ENCODE results near the gene RDH13.
"Not testable (repeated sequence)": the region's sequence is repeated elsewhere in the genome, so short reads cannot be mapped to it uniquely, and the experiment has no call there.

RDH13 gene

GRCh38 chr19:55010561-55010960 is 52.4 kb downstream of the RDH13 start:
- DNase-seq, result not testable (repeated sequence)

GRCh38 chr19:55008781-55009180 is 54.2 kb downstream of the RDH13 start:
- not testable (repeated sequence) for DNase-seq

DNA sequence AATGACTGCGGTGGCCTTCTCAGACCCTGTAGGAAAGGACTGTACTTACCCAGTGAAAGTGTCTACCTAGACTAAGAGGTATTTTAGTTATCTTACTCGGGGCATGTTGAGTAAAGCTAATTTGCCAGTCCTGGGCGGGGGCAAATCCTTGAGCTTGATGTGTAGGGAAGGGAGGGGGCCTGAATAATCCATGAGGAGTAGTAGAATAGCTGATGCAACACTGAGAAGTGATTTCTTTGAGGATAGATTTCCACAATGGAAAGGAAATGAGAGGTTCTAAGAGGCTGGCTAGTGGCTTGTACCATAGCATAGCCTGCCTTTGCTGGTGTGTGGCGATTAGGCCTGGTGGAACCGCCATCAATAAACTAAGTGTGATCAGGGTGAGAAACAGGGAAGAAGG is 54.8 kb downstream of the RDH13 start:
- DNase-seq, result not testable (repeated sequence)

DNA sequence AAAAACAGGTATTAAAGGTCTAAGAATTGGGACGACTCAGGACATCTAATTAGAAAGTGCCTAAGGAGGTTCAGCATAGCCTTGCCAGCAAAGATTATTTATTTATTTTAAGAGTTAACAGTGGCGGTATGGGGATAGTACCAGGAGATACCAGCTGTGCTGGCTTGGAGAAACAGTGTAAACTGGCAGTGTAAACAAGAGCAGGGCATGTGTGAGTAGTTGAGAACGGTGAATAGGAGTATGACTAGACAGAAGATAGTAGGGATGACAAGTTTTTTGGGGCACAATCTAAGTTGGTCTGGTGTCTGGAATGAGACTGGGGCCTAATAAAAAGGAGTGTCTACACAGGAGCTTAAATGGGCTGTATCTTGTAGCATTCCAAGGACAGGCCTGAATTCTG is 55.4 kb downstream of the RDH13 start:
- not testable (repeated sequence) for DNase-seq

DNA sequence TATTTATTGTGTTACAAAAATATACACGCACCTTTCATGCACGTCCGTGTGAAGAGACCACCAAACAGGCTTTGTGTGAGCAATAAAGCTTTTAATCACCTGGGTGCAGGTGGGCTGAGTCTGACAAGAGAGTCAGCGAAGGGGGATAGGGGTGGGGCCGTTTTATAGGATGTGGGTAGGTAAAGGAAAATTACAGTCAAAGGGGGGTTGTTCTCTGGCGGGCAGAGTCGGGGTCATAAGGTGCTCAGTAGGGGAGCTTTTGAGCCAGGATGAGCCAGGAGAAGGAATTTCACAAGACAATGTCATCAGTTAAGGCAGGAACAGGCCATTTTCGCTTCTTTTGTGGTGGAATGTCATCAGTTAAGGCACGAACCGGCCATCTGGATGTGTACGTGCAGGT is 56.2 kb downstream of the RDH13 start:
- not testable (repeated sequence) for DNase-seq

GRCh38 chr19:55005684-55006488 is 57.1 kb downstream of the RDH13 start:
- DNase-seq, result peak in 4 of 14 donors; percentile 0 to 7 (median 2)

DNA sequence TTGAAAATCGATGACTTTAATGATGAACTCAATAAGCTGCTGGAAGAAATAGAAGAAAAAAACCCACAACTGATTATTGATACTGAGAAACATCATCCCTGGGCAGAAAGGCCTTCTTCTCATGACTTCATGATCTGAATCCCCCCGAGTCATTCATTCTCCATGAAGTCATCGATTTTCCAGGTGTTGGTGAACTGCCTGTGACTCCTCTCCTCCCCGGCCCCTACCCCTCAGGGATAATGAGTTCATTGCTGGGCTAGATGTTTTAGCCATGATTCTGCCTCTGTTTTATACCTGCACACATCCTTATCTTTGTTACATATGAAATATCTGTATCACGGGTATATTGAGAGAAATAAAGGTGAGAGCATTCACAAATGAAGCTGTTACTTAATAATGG is 62.2 kb downstream of the RDH13 start:
- no peak for DNase-seq

- DNase-seq, result not testable (repeated sequence)
These were observed 64.2 kb downstream of the RDH13 start for GRCh38 chr19:54998751-54999239.

DNA sequence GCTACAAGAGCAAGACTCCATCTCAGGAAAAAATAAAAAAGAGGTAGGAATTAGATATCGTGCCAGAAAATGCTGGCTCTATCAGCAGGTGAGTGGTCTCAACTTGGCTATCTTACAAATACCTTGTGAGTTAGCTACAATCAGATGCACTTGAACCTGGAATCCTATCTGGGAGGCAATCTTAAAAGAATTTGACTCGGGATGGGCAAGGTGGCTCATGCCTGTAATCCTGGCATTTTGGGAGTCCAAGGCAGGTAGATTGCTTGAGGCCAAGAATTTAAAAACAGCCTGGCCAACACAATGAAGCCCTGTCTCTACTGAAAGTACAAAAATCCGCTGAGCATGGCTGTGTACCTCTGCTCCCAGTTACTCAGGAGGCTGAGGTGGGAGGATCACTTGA is 67.4 kb downstream of the RDH13 start:
- DNase-seq, result no peak
